Lung (tissue), 4 donors: ENCODE data around the gene MRPL2. TPM values are rescaled to one million over a fixed set of nuclear protein-coding genes. Genes with fewer than 3 reads are reported as not detected.

Experiments
- polyA plus RNA-seq, 2 donors: library from polyadenylated mRNA; stranded (reverse); fragments of 200-250 nt; gene quantifications; one replicate each; pipeline ENCODE4 v1.2.1, GENCODE V29; 2013
- total RNA-seq, 2 donors: library from RNA; depleted of rRNA in 1 of 2; stranded (reverse); fragments of >200 nt in 1 of 2; gene quantifications; one replicate each; pipeline ENCODE4 v1.2.1, GENCODE V29; 2014 to 2021
- donor health status: Bipolar disorder and iron deficiency.
- donor health status: healthy.
- donor health status: DM: yes; HTN: yes; CAD: no.

MRPL2 gene
- total and polyA plus RNA-seq, 4 donors, result 11.5 to 84.0 (median 46.1) TPM

Other genes with a start within 250 kb of the MRPL2 start
- gene RPL7L1, start 179.8 kb downstream of the MRPL2 start, total RNA-seq, result 10 to 100 TPM; 66.1 to 98.7 TPM
- 10 to 100 TPM; 39.3 to 57.6 TPM for gene RPL7L1, start 179.8 kb downstream of the MRPL2 start, polyA plus RNA-seq
- gene PTCRA, start 143.4 kb downstream of the MRPL2 start, total RNA-seq, result 1 to 10 TPM in 1 of 2 donors, under 1 TPM in 1; 0.37 to 3.4 TPM
- 1 to 10 TPM; 4.6 to 5.5 TPM for gene PTCRA, start 143.4 kb downstream of the MRPL2 start, polyA plus RNA-seq
- gene CNPY3, start 130.0 kb downstream of the MRPL2 start, total RNA-seq, result 10 to 100 TPM; 36.0 to 63.4 TPM
- 10 to 100 TPM; 48.9 to 90.5 TPM for gene CNPY3, start 130.0 kb downstream of the MRPL2 start, polyA plus RNA-seq
- 1 to 10 TPM; 1.0 to 3.0 TPM for gene GNMT, start 98.7 kb downstream of the MRPL2 start, total RNA-seq
- gene GNMT, start 98.7 kb downstream of the MRPL2 start, polyA plus RNA-seq, result 1 to 10 TPM; 1.3 to 4.5 TPM
- gene PEX6, start 80.3 kb downstream of the MRPL2 start, total RNA-seq, result 10 to 100 TPM; 17.9 to 22.9 TPM
- 1 to 10 TPM; 8.8 to 9.6 TPM for gene PEX6, start 80.3 kb downstream of the MRPL2 start, polyA plus RNA-seq
- gene PPP2R5D, start 74.9 kb downstream of the MRPL2 start, total RNA-seq, result 10 to 100 TPM; 24.1 to 26.8 TPM
- 10 to 100 TPM; 19.0 to 19.8 TPM for gene PPP2R5D, start 74.9 kb downstream of the MRPL2 start, polyA plus RNA-seq
- 10 to 100 TPM; 32.5 to 47.2 TPM for gene MEA1, start 45.5 kb downstream of the MRPL2 start, total RNA-seq
- 100 to 1,000 TPM in 1 of 2 donors, 10 to 100 TPM in 1; 63.2 to 113 TPM for gene MEA1, start 45.5 kb downstream of the MRPL2 start, polyA plus RNA-seq
- gene KLHDC3, start 45.2 kb downstream of the MRPL2 start, total RNA-seq, result 10 to 100 TPM; 46.3 to 56.4 TPM
- gene KLHDC3, start 45.2 kb downstream of the MRPL2 start, polyA plus RNA-seq, result 10 to 100 TPM; 52.7 to 74.4 TPM
- gene RRP36, start 37.8 kb downstream of the MRPL2 start, total RNA-seq, result 10 to 100 TPM; 31.1 to 49.9 TPM
- 10 to 100 TPM; 30.5 to 44.3 TPM for gene RRP36, start 37.8 kb downstream of the MRPL2 start, polyA plus RNA-seq
- 10 to 100 TPM; 21.4 to 23.6 TPM for gene CUL7, start 5.6 kb downstream of the MRPL2 start, total RNA-seq
- gene CUL7, start 5.6 kb downstream of the MRPL2 start, polyA plus RNA-seq, result 1 to 10 TPM; 8.2 to 8.9 TPM
- 10 to 100 TPM; 29.8 to 36.0 TPM for gene KLC4, start 197 bp upstream of the MRPL2 start, total RNA-seq
- 10 to 100 TPM; 16.1 to 23.1 TPM for gene KLC4, start 197 bp upstream of the MRPL2 start, polyA plus RNA-seq
- gene PTK7, start 16.9 kb upstream of the MRPL2 start, total RNA-seq, result 100 to 1,000 TPM in 1 of 2 donors, 10 to 100 TPM in 1; 90.8 to 173 TPM
- gene PTK7, start 16.9 kb upstream of the MRPL2 start, polyA plus RNA-seq, result 10 to 100 TPM; 37.4 to 77.6 TPM
- gene SRF, start 111.8 kb upstream of the MRPL2 start, total RNA-seq, result 10 to 100 TPM; 12.7 to 42.0 TPM
- gene SRF, start 111.8 kb upstream of the MRPL2 start, polyA plus RNA-seq, result 10 to 100 TPM; 17.9 to 40.2 TPM
- 10 to 100 TPM; 29.6 to 45.6 TPM for gene CUL9, start 122.8 kb upstream of the MRPL2 start, total RNA-seq
- 10 to 100 TPM; 19.7 to 41.4 TPM for gene CUL9, start 122.8 kb upstream of the MRPL2 start, polyA plus RNA-seq
- 10 to 100 TPM; 32.0 to 67.4 TPM for gene DNPH1, start 170.0 kb upstream of the MRPL2 start, total RNA-seq
- 100 to 1,000 TPM; 102 to 135 TPM for gene DNPH1, start 170.0 kb upstream of the MRPL2 start, polyA plus RNA-seq
- gene TTBK1, start 184.0 kb upstream of the MRPL2 start, total RNA-seq, result under 1 TPM; 0.18 to 0.31 TPM
- under 1 TPM; 0.05 to 0.06 TPM for gene TTBK1, start 184.0 kb upstream of the MRPL2 start, polyA plus RNA-seq
- gene SLC22A7, start 238.8 kb upstream of the MRPL2 start, total RNA-seq, result not detected
- not detected for gene SLC22A7, start 238.8 kb upstream of the MRPL2 start, polyA plus RNA-seq
- gene CRIP3, start 249.4 kb upstream of the MRPL2 start, total RNA-seq, result 1 to 10 TPM in 1 of 2 donors, under 1 TPM in 1; 0.83 to 1.3 TPM
- gene CRIP3, start 249.4 kb upstream of the MRPL2 start, polyA plus RNA-seq, result under 1 TPM; 0.39 to 0.69 TPM